ENCODE measurements around the gene IRX6.

- TF ChIP-seq CTCF (IDR thresholded peaks at IDR 0.05) = no peak
- no peak for TF ChIP-seq ZFX (IDR thresholded peaks at IDR 0.05; ENCODE audit: borderline replicate concordance)
These were observed 7.0 kb downstream of the IRX6 start for GRCh38 chr16:55330781-55331647.
